BJ (cell line): ENCODE data around the gene SIRT2. TPM values are rescaled to one million over a fixed set of nuclear protein-coding genes. Genes with fewer than 3 reads are reported as not detected.

Source experiments
- CTCF ChIA-PET: fragments of 350-600 bp; formaldehyde crosslinking; extraction: SDS; loops from one replicate; lab custom pipeline; 2021; ENCODE audit warnings: antibody characterized with exemption, inconsistent platforms; lab: Yijun Ruan, JAX
- POLR2A ChIA-PET: fragments of 300-600 bp; sonication (Branson Sonifier 250); formaldehyde crosslinking; extraction: SDS; loops from one replicate; lab custom pipeline; 2021; ENCODE audit warnings: antibody characterized with exemption; lab: Charles Lee
- DNase-seq: peaks from one replicate; pipeline ENCODE4 v3.0.0-alpha.2; 2011; ENCODE audit warnings: low read depth
- H3K27me3 ChIP-seq: 2 replicates; pipeline ENCODE4 v1.6.0; 2011; ENCODE audit warnings: low read length; ENCODE audit not compliant: control insufficient read depth, insufficient read depth
- H3K36me3 ChIP-seq: 2 replicates; pipeline ENCODE4 v1.5.1; 2011; ENCODE audit warnings: low read length; ENCODE audit not compliant: control insufficient read depth, insufficient read depth
- H3K4me3 ChIP-seq: 2 replicates; pipeline ENCODE4 v1.5.1; 2011; ENCODE audit warnings: low read depth, mild to moderate bottlenecking, control low read depth, low read length
- polyA plus RNA-seq: library from polyadenylated mRNA; depleted of rRNA; stranded (reverse); fragments of >200 nt; gene quantifications from 2 replicates; pipeline ENCODE4 v1.2.3, GENCODE V29; 2011
- TF ChIP-seq, protein P1 (sequence below): IDR thresholded peaks from 2 replicates; pipeline ENCODE4 v1.5.1; 2011; ENCODE audit warnings: low read depth, mild to moderate bottlenecking, control low read depth, inconsistent platforms, low read length, moderate library complexity; ENCODE audit not compliant: insufficient read depth

Gene SIRT2
- polyA plus RNA-seq, 1 experiment = 71.8 TPM

DNA sequence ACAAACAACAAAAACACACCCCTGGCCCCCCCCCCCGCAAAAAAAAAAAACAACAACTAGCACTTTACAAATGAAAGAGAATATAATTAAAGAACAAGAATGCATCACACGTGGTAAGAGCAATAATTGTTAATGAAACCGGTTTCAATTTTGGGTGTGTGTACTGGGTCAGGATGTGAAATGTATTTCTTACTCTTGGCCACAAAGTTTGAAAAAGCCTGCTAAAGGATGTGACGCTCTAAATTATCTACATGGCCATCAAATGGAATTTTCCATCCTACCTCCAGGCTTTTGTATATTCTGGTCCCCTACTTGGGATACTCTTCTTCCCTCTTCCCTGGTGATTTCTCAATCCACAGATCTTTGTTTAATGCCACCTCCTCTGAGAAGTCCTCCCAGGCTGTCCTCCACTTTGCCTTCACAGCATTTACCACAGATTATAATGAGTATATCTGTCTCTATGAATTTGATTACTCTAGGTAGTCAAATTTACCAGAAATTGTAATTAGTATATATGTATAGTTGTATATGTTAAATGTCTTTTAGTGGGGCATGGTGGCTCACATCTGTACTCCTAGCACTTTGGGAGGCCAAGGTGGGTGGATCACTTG, 29.1 kb upstream of the SIRT2 start:
- no peak overlapping the region for H3K4me3 ChIP-seq
- no peak for DNase-seq
- H3K27me3 ChIP-seq = no peaks in the 10 kb centered on the region
- POLR2A ChIA-PET = no interaction called here
- CTCF ChIA-PET = interaction anchor here (1.6 kb wide), 1 partner anchor 9 kb away, joined by 5 read pairs; no protein-coding TSS in a partner anchor
- TF ChIP-seq, protein P1, sequence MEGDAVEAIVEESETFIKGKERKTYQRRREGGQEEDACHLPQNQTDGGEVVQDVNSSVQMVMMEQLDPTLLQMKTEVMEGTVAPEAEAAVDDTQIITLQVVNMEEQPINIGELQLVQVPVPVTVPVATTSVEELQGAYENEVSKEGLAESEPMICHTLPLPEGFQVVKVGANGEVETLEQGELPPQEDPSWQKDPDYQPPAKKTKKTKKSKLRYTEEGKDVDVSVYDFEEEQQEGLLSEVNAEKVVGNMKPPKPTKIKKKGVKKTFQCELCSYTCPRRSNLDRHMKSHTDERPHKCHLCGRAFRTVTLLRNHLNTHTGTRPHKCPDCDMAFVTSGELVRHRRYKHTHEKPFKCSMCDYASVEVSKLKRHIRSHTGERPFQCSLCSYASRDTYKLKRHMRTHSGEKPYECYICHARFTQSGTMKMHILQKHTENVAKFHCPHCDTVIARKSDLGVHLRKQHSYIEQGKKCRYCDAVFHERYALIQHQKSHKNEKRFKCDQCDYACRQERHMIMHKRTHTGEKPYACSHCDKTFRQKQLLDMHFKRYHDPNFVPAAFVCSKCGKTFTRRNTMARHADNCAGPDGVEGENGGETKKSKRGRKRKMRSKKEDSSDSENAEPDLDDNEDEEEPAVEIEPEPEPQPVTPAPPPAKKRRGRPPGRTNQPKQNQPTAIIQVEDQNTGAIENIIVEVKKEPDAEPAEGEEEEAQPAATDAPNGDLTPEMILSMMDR = no peak
- peaks cover 8% of the 10 kb centered on the region for H3K36me3 ChIP-seq

GRCh38 chr19:38924388-38924787, 25.0 kb upstream of the SIRT2 start:
- no peak for DNase-seq
- CTCF ChIA-PET = interaction anchor here (0.8 kb wide), 1 partner anchor 9 kb away, joined by 3 read pairs; no protein-coding TSS in a partner anchor
- Histone ChIP-seq H3K36me3 (peaks cover 6% of the 10 kb centered on the region), H3K4me3 (no peak overlapping the region), H3K27me3 (no peaks in the 10 kb centered on the region)
- POLR2A ChIA-PET = no interaction called here
- TF ChIP-seq, protein P1 = no peak

DNA sequence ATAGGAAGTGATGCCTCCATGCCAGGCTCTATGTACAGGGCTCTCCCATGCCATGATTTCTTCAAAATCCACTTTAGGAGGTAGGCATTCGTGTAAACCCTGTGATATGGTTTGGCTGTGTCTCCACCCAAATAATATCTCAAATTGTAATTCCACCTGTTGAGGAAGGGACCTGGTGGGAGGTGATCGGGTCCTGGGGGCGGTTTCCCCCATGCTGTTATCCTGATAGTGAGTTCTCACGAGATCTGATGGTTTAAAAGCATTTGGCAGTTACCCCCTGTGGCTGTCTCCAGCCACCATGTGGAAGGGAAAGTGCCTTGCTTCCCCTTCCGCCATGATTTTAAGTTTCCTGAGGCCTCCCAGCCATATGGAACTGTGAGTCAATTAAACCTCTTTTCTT, 23.1 kb upstream of the SIRT2 start:
- TF ChIP-seq, protein P1 = no peak
- Histone ChIP-seq H3K4me3 (no peak overlapping the region), H3K27me3 (no peaks in the 10 kb centered on the region), H3K36me3 (peaks cover 6% of the 10 kb centered on the region)
- ChIA-PET CTCF (interaction anchor here (1.7 kb wide), 1 partner anchor 8 kb away, joined by 8 read pairs; the partner anchor contains the start of genes MRPS12 and SARS2), POLR2A (no interaction called here)
- no peak for DNase-seq

DNA sequence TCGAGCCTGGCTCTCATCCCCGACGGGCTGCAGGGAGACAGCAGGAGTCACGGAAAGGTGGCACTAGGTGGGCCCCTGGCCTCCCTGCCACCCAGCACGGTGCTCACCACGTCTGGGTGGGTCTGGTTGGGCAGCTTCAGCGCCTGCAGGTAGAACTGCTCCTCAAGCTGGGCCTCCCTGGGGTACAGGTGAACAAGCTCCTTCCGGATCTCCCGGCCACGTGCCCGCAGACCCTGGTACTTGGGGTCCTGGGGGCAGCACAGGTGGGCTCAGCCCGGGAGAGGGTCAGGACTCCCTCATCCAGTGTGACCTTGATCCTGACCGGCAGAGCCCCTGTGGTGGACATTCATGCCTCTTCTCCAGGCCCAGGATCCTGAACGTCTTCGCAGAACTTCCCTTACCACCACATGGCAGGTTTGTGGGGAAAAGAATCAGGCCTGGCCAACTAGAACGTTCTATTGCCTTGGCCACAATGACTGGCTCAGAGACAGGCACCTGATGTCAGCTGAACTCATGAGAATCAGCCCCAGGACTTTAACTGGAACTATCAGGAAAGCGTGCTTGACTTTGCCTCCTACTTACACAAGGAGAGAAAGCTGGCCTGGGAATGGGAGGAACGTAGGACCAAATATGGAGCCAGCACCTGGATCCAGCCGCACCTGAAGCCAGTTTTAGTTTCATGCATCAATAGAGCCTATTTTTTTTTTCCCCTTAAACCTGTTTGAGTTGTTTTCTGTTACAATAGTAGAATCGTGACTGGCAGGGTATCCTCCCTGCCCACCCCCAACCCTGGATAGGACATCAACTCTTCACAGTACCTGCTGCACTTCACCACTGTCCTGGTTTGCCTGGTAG, 22.2 kb upstream of the SIRT2 start:
- ChIA-PET POLR2A (no interaction called here), CTCF (interaction anchor here (0.9 to 1.7 kb wide), 2 partner anchors 8 to 52 kb away, joined by 4 to 8 read pairs; partner anchors contain the start of genes MRPS12 and SARS2)
- Histone ChIP-seq H3K4me3 (no peak overlapping the region), H3K36me3 (peaks cover 6% of the 10 kb centered on the region), H3K27me3 (no peaks in the 10 kb centered on the region)
- DNase-seq = no peak
- TF ChIP-seq, protein P1 = no peak
